H1 (cell line): ENCODE data around the gene ZFHX2. TPM values are rescaled to one million over a fixed set of nuclear protein-coding genes. Genes with fewer than 3 reads are reported as not detected.
A peak's percentile ranks its signal among the peaks of the same experiment; 100 is the strongest.

Experiments
- CTCF ChIA-PET: fragments of 300-600 bp; sonication (Branson Sonifier 250); formaldehyde crosslinking; loops from one replicate; lab custom pipeline; 2021; ENCODE audit not compliant: partially characterized antibody; lab: Charles Lee
- POLR2A ChIA-PET: fragments of 300-600 bp; sonication (Branson Sonifier 250); formaldehyde crosslinking; loops from one replicate; lab custom pipeline; 2021; ENCODE audit warnings: inconsistent platforms; ENCODE audit not compliant: partially characterized antibody; lab: Charles Lee
- DNase-seq, 2 experiments: peaks; one replicate each; pipeline versions ENCODE4 v3.0.0 to v3.0.0-alpha.2; 2010 to 2022; ENCODE audit warnings: low spot score in 2 of 2, low read depth in 1 of 2, mixed read lengths in 1 of 2
- FAIRE-seq: peaks from 2 replicates; lab custom pipeline; 2011; peaks lifted over from hg19 to GRCh38; lab: Jason Lieb, UNC
- H2AFZ ChIP-seq: 2 replicates; pipeline ENCODE4 v1.8.1; 2012; ENCODE audit warnings: low read length, inconsistent platforms
- H2AK5ac ChIP-seq: 2 replicates; pipeline ENCODE4 v1.6.1; 2013; ENCODE audit warnings: low read depth, low read length
- H2BK120ac ChIP-seq: replicated peaks from 2 replicates; pipeline ENCODE3; 2013; ENCODE audit warnings: low read depth, low read length, inconsistent platforms
- H2BK12ac ChIP-seq: 2 replicates; pipeline ENCODE4 v1.6.1; 2013; ENCODE audit warnings: low read depth, low read length
- H2BK15ac ChIP-seq: 2 replicates; pipeline ENCODE4 v1.6.1; 2013; ENCODE audit warnings: low read length
- H2BK20ac ChIP-seq: 2 replicates; pipeline ENCODE4 v1.6.1; 2013; ENCODE audit warnings: low read length
- H2BK5ac ChIP-seq: 2 replicates; pipeline ENCODE4 v1.6.1; 2013; ENCODE audit warnings: low read depth, low read length
- H3K14ac ChIP-seq: 2 replicates; pipeline ENCODE4 v1.6.1; 2013; ENCODE audit warnings: inconsistent platforms; ENCODE audit not compliant: insufficient read length
- H3K18ac ChIP-seq: 2 replicates; pipeline ENCODE4 v1.6.1; 2013; ENCODE audit warnings: low read length; ENCODE audit errors: extremely low read depth
- H3K23ac ChIP-seq: 2 replicates; pipeline ENCODE4 v1.6.1; 2013; ENCODE audit warnings: inconsistent platforms; ENCODE audit not compliant: insufficient read length
- H3K23me2 ChIP-seq: 2 replicates; pipeline ENCODE4 v1.6.1; 2013; ENCODE audit warnings: low read depth, low read length
- H3K27ac ChIP-seq: 2 replicates; pipeline ENCODE4 v1.6.1; 2011; ENCODE audit warnings: low read depth, low read length, inconsistent platforms
- H3K27me3 ChIP-seq, 4 experiments: replicated peaks in 1 of 4; 1 replicate in 1 of 4; 2 replicates in 3 of 4; pipeline versions ENCODE4 v1.6.1 to v1.8.1; 2011 to 2013; ENCODE audit warnings: low read length in 3 of 4, mild to moderate bottlenecking in 3 of 4, inconsistent platforms in 2 of 4, mixed read lengths in 2 of 4, moderate library complexity in 1 of 4; ENCODE audit not compliant: control insufficient read depth in 3 of 4, insufficient read depth in 3 of 4; ENCODE audit errors: extremely low read depth in 1 of 4
- H3K36me3 ChIP-seq, 4 experiments: 2 replicates each; pipeline versions ENCODE4 v1.6.1 to v1.8.1; 2011 to 2013; ENCODE audit warnings: mild to moderate bottlenecking in 4 of 4, low read length in 3 of 4, moderate library complexity in 2 of 4, control low read depth in 1 of 4, inconsistent platforms in 1 of 4; ENCODE audit not compliant: insufficient read depth in 4 of 4, control insufficient read depth in 2 of 4
- H3K4ac ChIP-seq: replicated peaks from 2 replicates; pipeline ENCODE3; 2013; ENCODE audit warnings: low read length, low read depth, mixed read lengths, inconsistent platforms; ENCODE audit not compliant: insufficient read length
- H3K4me1 ChIP-seq, 4 experiments: replicated peaks in 1 of 4; 1 replicate in 1 of 4; 2 replicates in 3 of 4; pipeline versions ENCODE4 v1.6.1 to v1.8.1; 2011 to 2013; ENCODE audit warnings: low read length in 3 of 4, inconsistent platforms in 2 of 4, mixed read lengths in 1 of 4; ENCODE audit not compliant: insufficient read depth in 4 of 4, control insufficient read depth in 3 of 4
- H3K4me2 ChIP-seq, 2 experiments: 2 replicates each; pipeline versions ENCODE4 v1.6.1 to v1.8.1; 2011 to 2013; ENCODE audit warnings: low read depth in 2 of 2, low read length in 2 of 2, control low read depth in 1 of 2, inconsistent platforms in 1 of 2, mild to moderate bottlenecking in 1 of 2; ENCODE audit not compliant: insufficient read depth in 1 of 2
- H3K4me3 ChIP-seq, 4 experiments: fragments of 200-600, 300-600 bp in 1 of 4; sonication (generic), shearing (Covaris generic), sonication (Bioruptor Twin) in 1 of 4; 2 replicates each; pipeline versions ENCODE4 v1.5.1 to v1.8.1; 2011 to 2016; ENCODE audit warnings: low read length in 4 of 4, low read depth in 3 of 4, control low read depth in 2 of 4, inconsistent platforms in 2 of 4, mild to moderate bottlenecking in 2 of 4, mixed read lengths in 1 of 4, moderate library complexity in 1 of 4; ENCODE audit not compliant: insufficient read depth in 2 of 4; ENCODE audit errors: extremely low read depth in 1 of 4
- H3K56ac ChIP-seq: replicated peaks from 2 replicates; pipeline ENCODE3; 2013; ENCODE audit warnings: low read depth, mild to moderate bottlenecking, mixed read lengths, low read length, inconsistent platforms; ENCODE audit not compliant: insufficient read length
- H3K79me1 ChIP-seq: 2 replicates; pipeline ENCODE4 v1.6.1; 2013; ENCODE audit warnings: low read depth, low read length, control low read depth
- H3K79me2 ChIP-seq, 2 experiments: 2 replicates each; pipeline versions ENCODE4 v1.6.1 to v1.8.1; 2012 to 2013; ENCODE audit warnings: low read length in 2 of 2, mild to moderate bottlenecking in 2 of 2, inconsistent platforms in 1 of 2; ENCODE audit not compliant: insufficient read depth in 2 of 2, control insufficient read depth in 1 of 2
- H3K9ac ChIP-seq, 4 experiments: replicated peaks in 1 of 4; 1 replicate in 1 of 4; 2 replicates in 3 of 4; pipeline versions ENCODE4 v1.6.1 to v1.8.1; 2011 to 2013; ENCODE audit warnings: low read depth in 3 of 4, low read length in 3 of 4, control low read depth in 2 of 4, mild to moderate bottlenecking in 2 of 4, moderate library complexity in 2 of 4, inconsistent platforms in 1 of 4; ENCODE audit errors: extremely low read depth in 1 of 4
- H3K9me3 ChIP-seq, 2 experiments: 2 replicates each; pipeline versions ENCODE4 v1.6.1 to v1.8.1; 2012 to 2013; ENCODE audit warnings: mild to moderate bottlenecking in 2 of 2, moderate library complexity in 2 of 2, control low read depth in 1 of 2, inconsistent platforms in 1 of 2, low read depth in 1 of 2, low read length in 1 of 2, mixed read lengths in 1 of 2; ENCODE audit not compliant: insufficient read depth in 2 of 2
- H4K20me1 ChIP-seq, 2 experiments: replicated peaks in 1 of 2; 2 replicates each; pipeline versions ENCODE3 to v1.8.1; 2011 to 2013; ENCODE audit warnings: inconsistent platforms in 2 of 2, low read length in 2 of 2, mild to moderate bottlenecking in 1 of 2; ENCODE audit not compliant: insufficient read depth in 2 of 2, control insufficient read depth in 1 of 2
- H4K5ac ChIP-seq: 2 replicates; pipeline ENCODE4 v1.6.1; 2013; ENCODE audit warnings: low read length, low read depth, mixed read lengths, inconsistent platforms; ENCODE audit not compliant: insufficient read length
- H4K8ac ChIP-seq: 2 replicates; pipeline ENCODE4 v1.8.0; 2013; ENCODE audit warnings: mild to moderate bottlenecking, moderate library complexity, low read length, inconsistent platforms; ENCODE audit not compliant: insufficient read depth; ENCODE audit errors: extremely low read depth
- H4K91ac ChIP-seq: replicated peaks from 2 replicates; pipeline ENCODE3; 2013; ENCODE audit warnings: low read length, mixed read lengths, inconsistent platforms; ENCODE audit not compliant: insufficient read length
- ATF3 ChIP-seq: IDR thresholded peaks from 2 replicates; pipeline ENCODE4 v1.6.1; 2011; ENCODE audit warnings: low read depth, mild to moderate bottlenecking, low read length; ENCODE audit not compliant: insufficient read depth
- CHD1 ChIP-seq: IDR thresholded peaks from 2 replicates; pipeline ENCODE4 v1.6.1; 2012; ENCODE audit warnings: low read depth, low read length, improper control_type of control experiment
- CTBP2 ChIP-seq: IDR thresholded peaks from 2 replicates; pipeline ENCODE4 v1.7.0; 2011; ENCODE audit warnings: borderline replicate concordance, mild to moderate bottlenecking, moderate library complexity, mixed read lengths, low read length; ENCODE audit not compliant: insufficient read depth, insufficient read length
- KDM4A ChIP-seq: IDR thresholded peaks from one replicate; pipeline ENCODE4 v1.7.1; 2012; ENCODE audit warnings: low read depth, mild to moderate bottlenecking, moderate library complexity, low read length, inconsistent platforms; ENCODE audit not compliant: severe bottlenecking
- RBBP5 ChIP-seq: IDR thresholded peaks from 2 replicates; pipeline ENCODE4 v1.7.1; 2012; ENCODE audit warnings: low read depth, mild to moderate bottlenecking, inconsistent platforms, low read length, moderate library complexity, borderline replicate concordance
- RXRA ChIP-seq: IDR thresholded peaks from 2 replicates; pipeline ENCODE4 v1.6.1; 2011; ENCODE audit warnings: low read depth, mild to moderate bottlenecking, low read length, moderate library complexity; ENCODE audit not compliant: insufficient read depth
- SP2 ChIP-seq: IDR thresholded peaks from 2 replicates; pipeline ENCODE4 v1.6.1; 2012; ENCODE audit warnings: mild to moderate bottlenecking, low read length, inconsistent platforms
- SRF ChIP-seq: IDR thresholded peaks from 2 replicates; pipeline ENCODE4 v1.6.1; 2011; ENCODE audit warnings: mild to moderate bottlenecking, low read depth, low read length, moderate library complexity
- WGBS, 2 experiments: shearing (Covaris generic) in 1 of 2; methylation state at CpG; one replicate each; pipeline versions ENCODE4 v1.1.6 to v1.1.7; 2013 to 2015; ENCODE audit warnings: low lambda C conversion rate in 2 of 2, mixed read lengths in 2 of 2, inconsistent platforms in 1 of 2, low coverage in 1 of 2, missing lambda C conversion rate in 1 of 2; ENCODE audit not compliant: insufficient replicate concordance in 2 of 2, insufficient coverage in 1 of 2, insufficient read length in 1 of 2; ENCODE audit errors: extremely low coverage in 1 of 2, missing lambda C conversion rate in 1 of 2; 5-methylcytosine and 5-hydroxymethylcytosine counted together
- polyA plus RNA-seq, 7 experiments: library from polyadenylated mRNA; depleted of rRNA in 3 of 7; stranded (reverse) in 5 of 7; unstranded in 2 of 7; fragments of >200 nt in 5 of 7; fragments of 200-250 nt in 2 of 7; gene quantifications; 1 replicate in 5 of 7; 2 replicates in 1 of 7; 4 replicates in 1 of 7; pipeline versions ENCODE4 v1.2.1 to v1.2.3, GENCODE V29; 2011 to 2013; ENCODE audit warnings: missing spikeins in 2 of 7, mixed read lengths in 2 of 7
- total RNA-seq: library from RNA; stranded (reverse); fragmentation: NEBNext Ultra II Directional; extraction: Animal tissue kit (Norgen Biotek cat#: 25700); gene quantifications from 2 replicates; pipeline ENCODE4 v1.2.1, GENCODE V29; 2021
- TF ChIP-seq, protein P1 (sequence below), 3 experiments: IDR thresholded peaks; 1 replicate in 2 of 3; 2 replicates in 1 of 3; pipeline versions ENCODE4 v1.5.1 to v1.6.1; 2011; ENCODE audit warnings: low read length in 3 of 3, mild to moderate bottlenecking in 3 of 3, inconsistent platforms in 2 of 3, low read depth in 1 of 3, moderate library complexity in 1 of 3; ENCODE audit not compliant: insufficient read depth in 1 of 3; ENCODE audit errors: control extremely low read depth in 1 of 3

The ZFHX2 gene
- total and polyA plus RNA-seq, 2 of the 8 experiments (the other 6 are each of a cell fraction or from before 2014, with no cell fraction given) = 2.7 to 27.0 TPM

DNA sequence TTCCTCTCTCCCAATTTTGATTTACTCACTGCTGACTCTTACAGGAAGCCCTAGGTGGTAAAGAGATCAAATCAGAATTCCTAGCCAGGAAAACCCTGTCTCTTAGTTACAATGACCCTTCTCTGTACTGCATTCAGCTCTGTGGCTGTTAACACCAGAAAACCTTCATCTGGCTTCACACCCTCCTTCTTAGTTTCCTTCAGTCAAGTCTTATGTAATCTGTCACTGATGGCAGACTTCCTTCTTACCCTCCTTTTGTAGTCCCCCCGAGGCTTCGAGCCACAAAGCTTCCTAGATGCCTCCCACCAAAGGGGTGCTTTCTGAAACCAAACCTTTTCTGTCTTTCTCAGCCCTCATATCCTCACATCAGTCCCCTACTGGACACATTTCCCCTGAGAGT lies 65.5 kb downstream of the ZFHX2 start:
- no peaks in the 10 kb centered on the region for H4K20me1 ChIP-seq
- no peak overlapping the region for H2BK12ac ChIP-seq
- 91% methylated on average over 2 of the region's 2 CpGs; no CpG with 5 or more reads in 1 of the 2 experiments for WGBS, 2 experiments
- ChIA-PET POLR2A (interaction anchor here (0.9 to 22.8 kb wide), 10 partner anchors 9 to 66 kb away, joined by 3 to 944 read pairs (median 8); partner anchors contain the start of genes AP1G2, THTPA and ZFHX2), CTCF (interaction anchor here (0.9 to 26.8 kb wide), 6 partner anchors 9 to 93 kb away, joined by 4 to 2092 read pairs (median 5); partner anchors contain the start of genes AP1G2, THTPA and ZFHX2)
- H3K23ac ChIP-seq = no peak overlapping the region
- H3K23me2 ChIP-seq = peaks cover 1% of the 10 kb centered on the region; the same call in 1 of the 2 replicates
- H2BK15ac ChIP-seq = no peak overlapping the region; the same call in 1 of the 2 replicates
- peak overlapping the region; percentile 7; the same call in 1 of the 2 replicates for H3K18ac ChIP-seq
- H3K79me1 ChIP-seq = no peaks in the 10 kb centered on the region; the same call in 1 of the 2 replicates
- H2AFZ ChIP-seq = no peak overlapping the region
- no peak overlapping the region for H3K4ac ChIP-seq
- no peak overlapping the region for H2AK5ac ChIP-seq
- DNase-seq (no peak), FAIRE-seq (no peak)
- H2BK120ac ChIP-seq = peak overlapping the region; percentile 48
- no peak overlapping the region for H3K27ac ChIP-seq
- no peaks in the 10 kb centered on the region for H3K79me2 ChIP-seq
- H3K9me3 ChIP-seq = no peaks in the 10 kb centered on the region
- H4K91ac ChIP-seq = peak overlapping the region; percentile 6
- no peak overlapping the region for H4K8ac ChIP-seq
- no peaks in the 10 kb centered on the region for H3K36me3 ChIP-seq
- peak overlapping the region; percentile 41; the same call in 1 of the 2 replicates for H2BK5ac ChIP-seq
- H3K14ac ChIP-seq = no peak overlapping the region
- no peak overlapping the region for H3K56ac ChIP-seq
- H3K4me2 ChIP-seq = peak overlapping the region in 1 of 2 experiments; percentile 52; a peak in 1 of 4 replicates
- H2BK20ac ChIP-seq = peak overlapping the region; percentile 17
- H4K5ac ChIP-seq = no peak overlapping the region
- H3K4me1 ChIP-seq = peaks cover 14 to 46% (median 36%) of the 10 kb centered on the region in 4 experiments
- 0 out of 7 replicates have a peak overlapping the region, but pooled peaks of 1 of the 4 experiments have one; percentile 12 for H3K9ac ChIP-seq
- H3K27me3 ChIP-seq = peaks cover 0 to 1% (median 0%) of the 10 kb centered on the region in 4 experiments; a peak in 1 of 7 replicates
- H3K4me3 ChIP-seq = peak overlapping the region in 1 of 4 experiments; percentile 9; a peak in 1 of 8 replicates
- TF ChIP-seq CTBP2 (no peak), RXRA (no peak), RBBP5 (no peak), CHD1 (no peak), SP2 (no peak), SRF (no peak), ATF3 (no peak), KDM4A (no peak)
- TF ChIP-seq, protein P1, sequence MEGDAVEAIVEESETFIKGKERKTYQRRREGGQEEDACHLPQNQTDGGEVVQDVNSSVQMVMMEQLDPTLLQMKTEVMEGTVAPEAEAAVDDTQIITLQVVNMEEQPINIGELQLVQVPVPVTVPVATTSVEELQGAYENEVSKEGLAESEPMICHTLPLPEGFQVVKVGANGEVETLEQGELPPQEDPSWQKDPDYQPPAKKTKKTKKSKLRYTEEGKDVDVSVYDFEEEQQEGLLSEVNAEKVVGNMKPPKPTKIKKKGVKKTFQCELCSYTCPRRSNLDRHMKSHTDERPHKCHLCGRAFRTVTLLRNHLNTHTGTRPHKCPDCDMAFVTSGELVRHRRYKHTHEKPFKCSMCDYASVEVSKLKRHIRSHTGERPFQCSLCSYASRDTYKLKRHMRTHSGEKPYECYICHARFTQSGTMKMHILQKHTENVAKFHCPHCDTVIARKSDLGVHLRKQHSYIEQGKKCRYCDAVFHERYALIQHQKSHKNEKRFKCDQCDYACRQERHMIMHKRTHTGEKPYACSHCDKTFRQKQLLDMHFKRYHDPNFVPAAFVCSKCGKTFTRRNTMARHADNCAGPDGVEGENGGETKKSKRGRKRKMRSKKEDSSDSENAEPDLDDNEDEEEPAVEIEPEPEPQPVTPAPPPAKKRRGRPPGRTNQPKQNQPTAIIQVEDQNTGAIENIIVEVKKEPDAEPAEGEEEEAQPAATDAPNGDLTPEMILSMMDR (IDR thresholded peaks at IDR 0.05; ENCODE audit: control extremely low read depth in 1 of 3, insufficient read depth in 1 of 3, low read depth in 1 of 3, low read length in 3 of 3) = no peak
